ENCODE results near the gene SLC12A7. TPM values are rescaled to one million over a fixed set of nuclear protein-coding genes. Genes with fewer than 3 reads are reported as not detected.

SLC12A7 gene
- total and polyA plus RNA-seq, 2 of the 13 experiments (the other 11 are each of a cell fraction or from before 2014, with no cell fraction given) = 14.0 to 18.5 TPM

GRCh38 chr5:1128977-1129710 lies 17.3 kb upstream of the SLC12A7 start (continued):
- TF ChIP-seq SRY (CRISPR knock-in tag; IDR thresholded peaks at IDR 0.05) = no peak

GRCh38 chr5:1127959-1128785 lies 16.3 kb upstream of the SLC12A7 start:
- H3K9me3 ChIP-seq (ENCODE audit: low read length) = no peaks in the 10 kb centered on the region
- no peaks in the 10 kb centered on the region for H3K36me3 ChIP-seq (replicated peaks in 1 of 2; ENCODE audit: control insufficient read depth in 1 of 2, insufficient read depth in 2 of 2, low read length in 2 of 2)
- intact Hi-C loops (cut with micrococcal nuclease; ENCODE audit: unreplicated experiment) (no loop called here), in situ Hi-C loops (cut with HindIII; ENCODE audit: extremely low pct_ligation_motif_present, low pct_unique_long_range_greater_than_20kb) (no loop called here)
- 55% methylated on average over 14 of the region's 20 CpGs for WGBS (ENCODE audit: low lambda C conversion rate)
- CTCF ChIA-PET (ENCODE audit: low intra/inter-chr PET ratio, low total read pairs) = no interaction called here
- POLR2A ChIA-PET = interaction anchor here (3.2 kb wide), 1 partner anchor 22 kb away, joined by 22 read pairs; no protein-coding TSS in a partner anchor
- H3K9ac ChIP-seq (ENCODE audit: insufficient read depth, low read depth, low read length) = no peak overlapping the region
- BruUV-seq (replicated peaks) = no TSS peak
- FAIRE-seq = no peak
- no peaks in the 10 kb centered on the region for H3K79me2 ChIP-seq (ENCODE audit: insufficient read depth, low read length)
- H3K27ac ChIP-seq (ENCODE audit: extremely low read length, insufficient read depth, low read length) = no peak overlapping the region
- peaks cover 4 to 78% of the 10 kb centered on the region in 2 experiments; a peak in 4 of 5 replicates for H3K27me3 ChIP-seq (ENCODE audit: control insufficient read depth in 1 of 2, insufficient read depth in 2 of 2, low read length in 2 of 2)
- H2AFZ ChIP-seq (ENCODE audit: low read length) = no peak overlapping the region
- no peaks in the 10 kb centered on the region for H4K20me1 ChIP-seq (ENCODE audit: insufficient read depth, low read length)
- no peak for DNase-seq (ENCODE audit: low spot score)
- H3K4me2 ChIP-seq (ENCODE audit: low read depth, low read length) = no peak overlapping the region; the same call in 1 of the 2 replicates
- H3K4me3 ChIP-seq (replicated peaks in 1 of 3; ENCODE audit: insufficient read depth in 1 of 3, low read depth in 2 of 3, low read length in 3 of 3) = no peak overlapping the region
- H3K4me1 ChIP-seq (ENCODE audit: insufficient read depth, low read length) = peaks cover 48% of the 10 kb centered on the region
- ATAC-seq = peak; percentile 18; the same call in 1 of the 3 replicates
- no peak for TF ChIP-seq BCLAF1 (IDR thresholded peaks at IDR 0.05)
- TF ChIP-seq ZKSCAN1 (IDR thresholded peaks at IDR 0.05; ENCODE audit: low read length) = no peak
- no peak for TF ChIP-seq AFF4 (CRISPR knock-in tag; IDR thresholded peaks at IDR 0.05)
- TF ChIP-seq ZNF713 (CRISPR knock-in tag; IDR thresholded peaks at IDR 0.05) = no peak
- TF ChIP-seq PRDM10 (CRISPR knock-in tag; IDR thresholded peaks at IDR 0.05; ENCODE audit: low read depth) = no peak
- no peak for TF ChIP-seq ZSCAN29 (CRISPR knock-in tag; conservative IDR thresholded peaks at IDR 0.05)
- TF ChIP-seq FOSL2 (CRISPR knock-in tag; IDR thresholded peaks at IDR 0.05) = no peak
- TF ChIP-seq ZNF501 (CRISPR knock-in tag; IDR thresholded peaks at IDR 0.05) = 0 out of 2 replicates have a peak, but pooled peaks have one; percentile 33
- TF ChIP-seq FOXC1 (CRISPR knock-in tag; IDR thresholded peaks at IDR 0.05; ENCODE audit: borderline replicate concordance) = no peak
